Measurements from ENCODE around the gene ZNF318.
A peak's percentile ranks its signal among the peaks of the same experiment; 100 is the strongest.
"Not testable (repeated sequence)": the region's sequence is repeated elsewhere in the genome, so short reads cannot be mapped to it uniquely, and the experiment has no call there.

ZNF318 gene

DNA sequence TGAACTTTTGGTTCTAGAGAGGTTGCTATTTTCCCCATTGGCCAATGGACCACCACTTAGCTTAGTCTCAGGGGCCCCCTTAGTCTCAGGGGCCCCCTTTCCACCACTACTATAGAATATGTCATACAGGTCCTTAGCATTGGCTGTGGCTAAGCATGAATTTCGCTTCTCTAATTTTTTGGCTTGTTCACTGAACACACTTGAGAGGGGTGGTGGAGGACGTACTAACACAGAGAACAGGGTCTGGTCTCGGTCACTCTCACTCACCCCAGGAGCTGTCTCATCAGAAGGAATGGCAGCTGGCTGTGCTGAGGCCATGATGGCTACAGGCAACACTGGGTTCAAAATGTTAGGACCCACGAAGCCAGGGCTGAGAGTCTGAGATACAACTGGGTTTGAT lies 30.3 kb downstream of the ZNF318 start:
- DNase-seq (ENCODE audit: low read depth in 2 of 2): no peak

GRCh38 chr6:43338243-43338642 lies 31.2 kb downstream of the ZNF318 start:
- DNase-seq (ENCODE audit: low read depth in 2 of 2): no peak

DNA sequence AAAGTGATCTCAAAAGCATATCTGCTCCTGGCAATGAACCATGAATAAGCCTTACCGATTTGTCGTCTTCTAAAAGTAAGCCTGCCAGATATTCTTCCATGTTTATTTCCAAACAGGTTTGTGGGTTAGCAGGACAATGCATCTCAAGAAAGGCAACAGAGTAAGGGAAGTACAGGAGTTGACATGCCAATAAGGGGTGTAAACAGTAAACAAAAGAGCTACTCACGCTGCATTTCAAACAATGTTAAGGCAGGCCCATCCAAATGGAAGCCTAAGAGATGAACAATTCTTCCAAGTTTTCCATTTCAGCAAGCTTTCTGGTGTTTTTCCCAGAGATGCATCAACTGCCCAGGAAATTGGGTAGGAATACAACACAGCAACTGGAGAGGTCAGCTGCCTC lies 33.1 kb downstream of the ZNF318 start:
- no peak for DNase-seq (ENCODE audit: low read depth in 2 of 2)

- DNase-seq (ENCODE audit: low read depth in 2 of 2): no peak
Measured at GRCh38 chr6:43335469-43335868, 34.0 kb downstream of the ZNF318 start.

DNA sequence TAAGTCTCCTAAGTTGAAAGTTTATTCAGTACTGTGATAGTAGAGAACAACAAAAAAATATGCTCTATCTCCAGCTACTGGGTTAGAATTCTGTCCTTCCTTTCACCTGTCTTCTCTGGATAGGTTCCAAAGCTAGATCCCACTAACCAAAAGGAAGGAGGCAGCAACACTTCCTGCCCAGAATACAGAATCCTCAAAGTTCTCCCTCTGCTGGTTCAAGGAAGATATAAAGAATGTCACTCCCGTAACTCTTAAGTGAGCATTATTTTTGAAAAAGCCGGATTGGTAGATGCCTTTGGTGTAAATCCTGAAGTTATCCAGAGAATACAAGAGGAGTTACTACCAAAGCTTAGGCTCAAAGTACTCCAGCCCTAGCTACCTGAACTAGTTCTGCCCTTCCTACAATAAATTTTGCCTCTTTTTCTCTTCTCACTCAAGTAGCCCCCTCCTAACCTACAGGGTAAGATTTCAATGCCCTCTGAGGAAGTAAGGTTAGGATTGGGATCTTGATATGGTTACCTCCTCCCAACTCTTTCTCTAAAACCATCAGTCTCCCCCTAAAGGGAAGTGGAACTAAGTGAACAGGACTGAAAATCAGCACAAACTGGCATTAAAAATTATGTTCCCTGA lies 34.9 kb downstream of the ZNF318 start:
- no peak for DNase-seq (ENCODE audit: low read depth in 2 of 2)

- DNase-seq (ENCODE audit: low read depth in 2 of 2): no peak
Measured at GRCh38 chr6:43331891-43332290, 37.6 kb downstream of the ZNF318 start.

DNA sequence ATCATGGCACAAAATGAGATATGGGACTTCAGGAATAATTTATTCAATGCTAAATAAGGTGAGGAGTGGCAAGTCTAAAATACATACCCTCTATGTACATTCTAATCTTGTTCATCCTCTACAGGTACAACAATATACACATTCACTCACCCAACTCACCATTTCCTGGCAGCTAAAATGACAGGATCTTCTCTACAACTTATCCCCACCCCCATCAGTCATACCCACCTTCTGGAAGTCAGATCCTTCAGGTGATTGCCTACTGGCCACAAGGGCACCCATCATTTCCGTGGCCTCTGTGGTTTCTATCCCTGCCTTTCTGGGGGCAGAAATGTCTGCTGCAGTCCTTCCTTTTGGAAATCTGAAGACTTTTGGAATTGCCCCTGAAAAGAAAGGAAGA lies 38.0 kb downstream of the ZNF318 start:
- DNase-seq (ENCODE audit: low read depth in 2 of 2): no peak

- no peak for DNase-seq (ENCODE audit: low read depth in 2 of 2)
Measured at GRCh38 chr6:43328528-43328927, 40.9 kb downstream of the ZNF318 start.

- no peak for DNase-seq (ENCODE audit: low read depth in 2 of 2)
Measured at GRCh38 chr6:43325876-43326275, 43.6 kb downstream of the ZNF318 start.

GRCh38 chr6:43318011-43318410 lies 51.4 kb downstream of the ZNF318 start:
- DNase-seq (ENCODE audit: low read depth in 2 of 2): no peak

- DNase-seq (ENCODE audit: low read depth in 2 of 2): no peak
Measured at GRCh38 chr6:43313813-43314212, 55.6 kb downstream of the ZNF318 start.

GRCh38 chr6:43311666-43312065 lies 57.8 kb downstream of the ZNF318 start:
- DNase-seq (ENCODE audit: low read depth in 2 of 2): no peak

GRCh38 chr6:43310624-43311023 lies 58.8 kb downstream of the ZNF318 start:
- DNase-seq (ENCODE audit: low read depth in 2 of 2): no peak

DNA sequence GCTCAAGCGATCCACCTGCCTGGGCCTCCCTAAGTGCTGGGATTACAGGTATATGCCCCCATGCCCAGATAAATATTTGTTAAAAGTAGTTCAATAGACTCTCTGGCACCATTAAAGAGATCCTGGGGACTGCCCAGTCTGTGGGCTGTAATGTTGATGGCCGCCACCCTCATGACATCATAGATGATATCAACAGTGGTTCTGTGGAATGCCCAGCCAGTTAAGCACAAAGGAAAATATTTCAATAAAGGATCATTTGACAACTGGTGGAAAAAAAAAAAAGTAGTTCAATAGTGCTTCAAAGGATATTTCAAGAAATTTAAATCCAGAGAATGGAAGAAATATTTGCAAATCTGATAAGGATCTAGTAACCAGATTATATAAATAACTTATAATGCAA lies 59.3 kb downstream of the ZNF318 start:
- DNase-seq (ENCODE audit: low read depth in 2 of 2): no peak

GRCh38 chr6:43308990-43309477 lies 60.4 kb downstream of the ZNF318 start:
- no peak for DNase-seq (ENCODE audit: low read depth in 2 of 2)

GRCh38 chr6:43308101-43308989 lies 61.1 kb downstream of the ZNF318 start, which contains the start of gene CRIP3:
CRIP3 (minus strand) TSS chr6:43308826; CDS start chr6:43308792, 34 bp downstream.
- peak in 1 of 2 experiments; percentile 52 for DNase-seq (ENCODE audit: low read depth in 2 of 2)

DNA sequence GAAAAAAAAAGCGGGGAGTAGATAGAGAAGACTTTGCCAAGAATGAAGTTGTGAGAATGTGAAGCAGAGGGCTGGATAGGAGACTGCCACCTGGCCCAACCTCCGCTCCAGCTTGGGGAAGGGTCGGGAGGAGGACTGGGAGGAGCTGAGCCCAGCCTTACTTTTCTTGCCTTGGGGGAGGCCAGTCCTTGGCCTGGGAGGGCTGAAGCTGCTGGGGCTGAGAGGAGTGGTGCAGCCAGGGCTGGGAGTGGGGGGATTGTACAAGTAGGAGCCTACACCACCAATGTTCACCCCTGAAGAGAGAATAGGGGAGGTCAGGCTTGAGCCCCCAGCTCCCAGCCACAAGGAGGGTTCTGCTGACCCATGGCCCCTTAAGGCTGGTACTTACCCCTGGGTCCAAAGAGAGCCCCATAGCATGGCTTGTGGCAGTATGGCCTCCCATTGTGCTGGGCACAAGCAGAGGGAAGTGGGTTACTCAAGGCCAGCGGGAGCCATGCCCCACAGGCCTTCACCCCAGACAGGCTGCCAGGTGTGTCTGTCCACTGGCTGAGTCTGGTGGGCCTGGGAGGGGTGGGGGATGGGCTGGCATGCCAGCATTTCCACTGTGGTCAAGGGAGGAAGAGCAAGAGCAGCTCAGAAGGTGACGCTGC lies 61.9 kb downstream of the ZNF318 start:
- no peak for DNase-seq (ENCODE audit: low read depth in 2 of 2)

DNA sequence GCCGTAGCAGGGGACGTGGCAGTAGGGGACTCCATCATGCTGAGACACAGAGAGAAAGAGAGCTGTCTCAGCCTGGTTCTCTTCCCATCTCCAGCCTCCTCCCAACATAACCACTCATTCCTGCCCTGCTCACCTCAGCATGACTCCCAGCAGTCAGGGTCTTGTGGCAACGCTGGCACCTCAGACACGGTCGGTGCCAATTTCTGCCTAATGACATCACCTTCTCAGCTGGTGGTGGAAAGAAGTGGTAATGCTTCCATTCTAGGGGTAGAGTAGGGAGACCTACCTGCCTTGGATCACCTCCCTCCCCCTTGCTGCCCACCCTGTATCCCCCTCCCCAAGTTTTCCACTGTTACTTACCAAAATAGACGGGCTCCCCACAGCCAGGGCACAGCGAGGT lies 63.4 kb downstream of the ZNF318 start:
- DNase-seq (ENCODE audit: low read depth in 2 of 2): no peak

GRCh38 chr6:43304882-43305281 lies 64.6 kb downstream of the ZNF318 start:
- DNase-seq (ENCODE audit: low read depth in 2 of 2): no peak

- DNase-seq (ENCODE audit: low read depth in 2 of 2): no peak
Measured at GRCh38 chr6:43304361-43304760, 65.1 kb downstream of the ZNF318 start.

- DNase-seq (ENCODE audit: low read depth in 2 of 2): no peak
Measured at GRCh38 chr6:43303751-43304331, 65.6 kb downstream of the ZNF318 start.

DNA sequence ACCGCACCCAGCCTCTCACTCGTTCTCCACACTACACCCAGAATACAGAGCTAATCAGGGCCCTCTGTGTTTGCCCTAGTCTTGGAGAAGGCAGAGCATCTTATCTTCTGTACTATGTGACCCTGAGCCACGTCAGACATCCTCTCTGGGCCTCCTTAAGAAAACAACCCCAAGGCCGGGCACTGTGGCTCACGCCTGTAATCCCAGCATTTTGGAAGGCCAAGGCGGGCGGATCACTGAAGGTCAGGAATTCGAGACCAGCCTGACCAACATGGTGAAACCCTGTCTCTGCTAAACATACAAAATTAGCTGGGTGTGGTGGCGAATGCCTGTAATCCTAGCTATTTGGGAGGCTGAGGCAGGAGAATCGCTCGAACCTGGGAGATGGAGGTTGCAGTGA lies 66.4 kb downstream of the ZNF318 start:
- DNase-seq (ENCODE audit: low read depth in 2 of 2): not testable (repeated sequence)
